Stimulated activated CD8-positive, alpha-beta memory T cell treated with anti-CD3 and anti-CD28 coated beads, Interleukin-12 subunit alpha, Interleukin-12 subunit beta, amount 100 ng/mL, for 4 hours (primary cell): ENCODE results near the gene OPN1LW.
"Not testable (repeated sequence)": the region's sequence is repeated elsewhere in the genome, so short reads cannot be mapped to it uniquely, and the experiment has no call there.

Experiments used
- DNase-seq: peaks from one replicate; pipeline ENCODE4 v3.0.0-alpha.2; 2020; ENCODE audit warnings: low read depth

Gene OPN1LW

GRCh38 chrX:154135458-154136229, 8.4 kb upstream of the OPN1LW start:
- no peak for DNase-seq

- peak; percentile 51 for DNase-seq
These were observed 7.3 kb upstream of the OPN1LW start for GRCh38 chrX:154136627-154137161.

GRCh38 chrX:154138857-154139256, 5.2 kb upstream of the OPN1LW start:
- DNase-seq = no peak

GRCh38 chrX:154140206-154140605, 3.8 kb upstream of the OPN1LW start:
- DNase-seq = no peak

GRCh38 chrX:154140742-154141141, 3.3 kb upstream of the OPN1LW start:
- DNase-seq = no peak

GRCh38 chrX:154142386-154142785, 1.7 kb upstream of the OPN1LW start:
- DNase-seq = no peak

DNA sequence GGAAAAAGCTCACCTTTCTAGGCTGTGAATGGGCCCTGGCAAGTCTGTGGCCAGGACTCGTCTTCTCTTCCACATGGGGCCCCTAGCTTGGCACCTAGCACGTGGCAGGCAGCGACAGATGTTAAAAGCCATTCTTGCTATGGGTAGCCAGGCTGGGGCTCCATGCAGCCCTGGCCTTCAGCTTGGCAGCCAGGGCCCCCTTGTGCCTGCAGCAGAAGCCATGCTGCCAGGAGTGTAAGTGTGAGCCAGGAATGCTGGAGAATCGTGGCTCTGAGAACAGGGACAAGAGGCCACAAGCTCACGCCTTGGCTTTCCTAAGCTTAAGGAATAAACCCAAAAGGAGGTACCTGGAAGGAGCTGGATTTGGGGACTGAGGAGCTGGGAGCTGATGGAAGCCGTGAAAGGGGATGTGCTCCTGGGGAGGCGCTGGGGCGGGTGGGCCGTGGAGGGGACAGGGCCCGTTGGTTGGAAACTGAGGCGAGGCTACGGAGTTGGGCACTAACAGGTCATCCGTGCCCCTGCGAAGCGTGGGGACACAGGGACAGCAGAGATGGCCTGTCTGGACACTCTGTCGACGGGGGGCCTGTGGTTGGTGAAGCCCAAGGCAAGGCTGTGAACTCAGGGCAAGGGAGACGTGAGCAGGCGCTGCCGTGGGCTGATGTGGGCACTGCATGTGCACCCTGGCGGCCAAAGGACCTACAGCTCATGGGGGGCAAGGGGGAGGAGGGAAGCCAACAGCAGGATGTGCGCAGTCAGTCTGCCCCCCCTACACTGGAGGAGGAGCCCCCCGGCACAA, 895 bp upstream of the OPN1LW start:
- no peak for DNase-seq

DNA sequence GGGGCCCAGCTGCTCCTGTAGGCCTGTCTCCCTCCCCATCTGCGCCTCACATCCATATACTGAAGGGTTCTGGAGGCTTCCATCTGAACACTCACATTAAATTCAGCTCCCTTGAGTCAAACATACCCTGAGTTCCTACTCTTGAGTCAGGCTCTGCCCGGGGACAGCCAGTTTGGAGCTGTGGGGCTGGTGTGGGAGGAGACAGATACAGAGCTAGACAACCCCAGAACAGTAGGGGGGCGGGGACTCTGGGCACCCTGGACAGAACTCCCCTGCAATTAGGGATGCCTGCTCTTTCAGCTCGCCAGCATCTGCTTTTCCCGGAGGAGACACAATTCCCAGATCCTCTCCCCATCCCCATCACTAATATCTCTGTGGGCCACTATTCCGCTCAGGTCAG, 7.0 kb downstream of the OPN1LW start:
- DNase-seq = not testable (repeated sequence)

- DNase-seq = not testable (repeated sequence)
These were observed 12.2 kb downstream of the OPN1LW start for GRCh38 chrX:154156221-154156620.

- DNase-seq = not testable (repeated sequence)
These were observed 13.2 kb downstream of the OPN1LW start for GRCh38 chrX:154157207-154157606.

GRCh38 chrX:154159345-154159744, 15.3 kb downstream of the OPN1LW start:
- not testable (repeated sequence) for DNase-seq

DNA sequence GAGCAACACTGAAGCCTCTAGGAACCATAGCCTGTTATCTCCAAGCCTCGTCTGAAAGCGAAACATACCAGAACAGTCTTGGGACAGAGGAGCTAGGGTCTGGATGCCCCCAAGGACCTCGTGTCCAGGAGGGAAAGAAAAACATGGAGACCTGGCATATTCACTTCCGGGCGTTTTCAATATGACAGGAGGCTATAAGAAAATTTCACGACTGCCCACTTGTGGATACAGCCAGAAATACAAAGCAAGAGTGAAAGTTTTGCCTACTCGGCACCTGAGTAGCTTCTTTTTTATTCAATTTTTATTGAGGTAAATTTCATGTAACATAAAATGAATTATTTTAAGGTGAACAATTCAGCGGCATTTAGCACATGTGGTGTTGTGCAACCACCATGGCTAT, 20.9 kb downstream of the OPN1LW start:
- DNase-seq = not testable (repeated sequence)

- DNase-seq = not testable (repeated sequence)
These were observed 24.3 kb downstream of the OPN1LW start for GRCh38 chrX:154168384-154168783.

DNA sequence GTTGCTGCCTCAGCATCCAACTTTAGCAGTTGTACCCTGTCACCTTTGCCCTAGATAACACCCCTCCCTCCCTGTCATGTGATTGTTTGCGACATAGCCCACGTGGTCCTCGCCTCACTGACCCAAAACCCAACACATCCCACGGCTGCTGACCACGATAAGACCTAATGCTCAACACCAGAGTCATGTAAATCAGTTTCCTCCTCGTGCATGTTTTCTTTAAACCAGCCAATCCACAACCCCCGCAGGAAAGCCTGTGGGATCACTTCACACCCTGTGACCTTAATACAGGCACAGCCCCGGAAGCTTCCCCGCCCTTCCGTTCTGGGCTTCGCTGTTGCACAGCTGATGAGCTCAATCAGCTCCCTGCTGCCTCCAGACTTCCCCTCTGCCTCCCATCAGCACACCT, 28.5 kb downstream of the OPN1LW start:
- DNase-seq = not testable (repeated sequence)

DNA sequence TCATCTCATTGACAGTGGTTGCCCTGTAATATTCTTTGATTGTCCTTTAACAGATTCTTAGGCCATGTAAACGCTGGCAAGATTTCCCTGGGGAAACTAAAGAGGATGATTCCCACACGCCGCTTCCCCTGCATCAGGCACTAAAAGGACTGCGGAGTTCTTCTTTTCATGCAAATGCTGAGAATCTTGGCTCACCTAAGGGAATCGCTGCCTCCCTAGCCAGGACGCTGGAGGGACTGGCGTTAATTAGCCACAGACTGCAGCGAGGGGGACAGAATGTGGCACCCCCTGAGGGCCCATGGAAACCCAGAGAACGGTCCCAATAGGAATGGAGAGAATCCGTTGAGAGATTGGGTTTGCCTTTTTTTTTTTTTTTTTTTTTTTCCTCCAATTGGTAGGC, 30.3 kb downstream of the OPN1LW start:
- not testable (repeated sequence) for DNase-seq

DNA sequence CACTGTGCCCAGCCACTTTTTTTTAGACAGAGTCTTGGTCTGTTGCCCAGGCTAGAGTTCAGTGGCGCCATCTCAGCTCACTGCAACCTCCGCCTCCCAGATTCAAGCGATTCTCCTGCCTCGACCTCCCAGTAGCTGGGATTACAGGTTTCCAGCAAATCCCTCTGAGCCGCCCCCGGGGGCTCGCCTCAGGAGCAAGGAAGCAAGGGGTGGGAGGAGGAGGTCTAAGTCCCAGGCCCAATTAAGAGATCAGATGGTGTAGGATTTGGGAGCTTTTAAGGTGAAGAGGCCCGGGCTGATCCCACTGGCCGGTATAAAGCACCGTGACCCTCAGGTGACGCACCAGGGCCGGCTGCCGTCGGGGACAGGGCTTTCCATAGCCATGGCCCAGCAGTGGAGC, 38.3 kb downstream of the OPN1LW start, which contains the start of gene OPN1MW:
OPN1MW (plus strand) TSS at position 301 of the 400 bp plus-strand sequence; CDS start at position 383, 82 bp downstream.
- not testable (repeated sequence) for DNase-seq

- not testable (repeated sequence) for DNase-seq
These were observed 39.8 kb downstream of the OPN1LW start for GRCh38 chrX:154183794-154184193.

- DNase-seq = not testable (repeated sequence)
These were observed 48.8 kb downstream of the OPN1LW start for GRCh38 chrX:154192846-154193245.

DNA sequence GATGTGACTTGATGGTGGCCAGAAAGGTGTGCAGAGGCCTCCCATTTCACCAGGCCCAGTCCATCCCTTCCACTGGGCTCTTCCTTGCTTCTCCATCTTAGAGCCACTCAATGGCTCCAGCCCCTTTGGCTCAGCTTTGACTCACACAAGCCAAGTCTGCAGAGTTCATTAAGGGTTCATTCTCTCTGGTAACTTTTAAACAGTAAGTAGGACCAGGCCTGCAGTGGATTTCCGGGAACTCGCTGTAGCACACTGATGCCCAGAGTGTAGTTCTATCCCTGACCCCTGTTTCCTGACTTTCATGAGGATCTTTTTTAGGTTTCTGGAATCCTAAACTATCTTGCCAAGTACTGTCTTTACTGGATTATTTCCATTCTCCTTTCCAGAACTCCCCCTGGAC, 50.3 kb downstream of the OPN1LW start:
- not testable (repeated sequence) for DNase-seq

GRCh38 chrX:154196466-154196865, 52.4 kb downstream of the OPN1LW start:
- not testable (repeated sequence) for DNase-seq
